GM23338 (cell line): ENCODE data around the gene RNF152.

Experiments used
- CREB1 ChIP-seq: fragments of 250-450 bp; sonication (Bioruptor Pico); IDR thresholded peaks from 2 replicates; pipeline ENCODE4 v1.5.0; 2020; ENCODE audit warnings: low read depth, mild to moderate bottlenecking, moderate library complexity
- CTCF ChIP-seq, 2 experiments: fragments of 200-600 bp in 1 of 2; sonication (generic) in 1 of 2; conservative IDR thresholded peaks; 2 replicates each; pipeline versions ENCODE4 v1.5.1 to v1.6.1; 2016 to 2017; ENCODE audit warnings: antibody characterized with exemption in 2 of 2, low read depth in 2 of 2, mild to moderate bottlenecking in 2 of 2, moderate library complexity in 1 of 2
- ETS1 ChIP-seq: IDR thresholded peaks from 2 replicates; pipeline ENCODE4 v1.6.1; 2016; ENCODE audit warnings: antibody characterized with exemption
- EZH2 ChIP-seq: fragments of 200-600 bp; sonication (generic); IDR thresholded peaks from one replicate; pipeline ENCODE4 v1.8.0; 2017; ENCODE audit warnings: antibody characterized with exemption, mild to moderate bottlenecking, low read depth; ENCODE audit not compliant: unreplicated experiment
- EZH2phosphoT487 ChIP-seq: fragments of 200-600 bp; sonication (generic); IDR thresholded peaks from one replicate; pipeline ENCODE4 v1.8.1; 2018; ENCODE audit warnings: antibody characterized with exemption; ENCODE audit not compliant: unreplicated experiment
- JUNB ChIP-seq: IDR thresholded peaks from one replicate; pipeline ENCODE4 v1.6.1; 2016; ENCODE audit warnings: antibody characterized with exemption; ENCODE audit not compliant: unreplicated experiment
- NANOG ChIP-seq: IDR thresholded peaks from 2 replicates; pipeline ENCODE4 v1.6.1; 2016; ENCODE audit warnings: antibody characterized with exemption, borderline replicate concordance
- POLR2AphosphoS5 ChIP-seq: IDR thresholded peaks from 2 replicates; pipeline ENCODE4 v1.6.1; 2016; ENCODE audit warnings: antibody characterized with exemption, low read depth
- REST ChIP-seq: IDR thresholded peaks from one replicate; pipeline ENCODE4 v1.6.1; 2018; ENCODE audit warnings: antibody characterized with exemption; ENCODE audit not compliant: unreplicated experiment
- ZNF114 ChIP-seq: fragments of 250-450 bp; sonication (Bioruptor Pico); IDR thresholded peaks from 2 replicates; pipeline ENCODE4 v1.5.0; 2020; ENCODE audit warnings: mild to moderate bottlenecking, moderate library complexity
- ZNF331 ChIP-seq: fragments of 250-450 bp; sonication (Bioruptor Pico); IDR thresholded peaks from 2 replicates; pipeline ENCODE4 v1.5.0; 2020; ENCODE audit warnings: low read depth, mild to moderate bottlenecking, moderate library complexity

GRCh38 chr18:61761875-61762274 lies 130.9 kb downstream of the RNF152 start:
- TF ChIP-seq CTCF (conservative IDR thresholded peaks at IDR 0.05; ENCODE audit: low read depth in 2 of 2) (no peak), EZH2 (no peak), CREB1 (CRISPR knock-in tag) (no peak), EZH2phosphoT487 (no peak), POLR2AphosphoS5 (no peak), ZNF331 (CRISPR knock-in tag) (no peak), ETS1 (no peak), REST (no peak), ZNF114 (no peak), NANOG (no peak), JUNB (no peak)
